HT-29 (cell line): Measurements from ENCODE around the gene SPRED2. TPM values are rescaled to one million over a fixed set of nuclear protein-coding genes. Genes with fewer than 3 reads are reported as not detected.
A peak's percentile ranks its signal among the peaks of the same experiment; 100 is the strongest.

Source experiments
- DNase-seq: peaks from one replicate; pipeline ENCODE4 v3.0.0-alpha.2; 2015; ENCODE audit warnings: low spot score
- total RNA-seq: library from RNA; depleted of rRNA; stranded (reverse); fragments of >200 nt; shearing (Covaris generic); gene quantifications from 2 replicates; pipeline ENCODE4 v1.2.3, GENCODE V29; 2014; rRNA removed

SPRED2 gene
- total RNA-seq, 1 experiment from 2014 or later = 18.1 TPM

DNA sequence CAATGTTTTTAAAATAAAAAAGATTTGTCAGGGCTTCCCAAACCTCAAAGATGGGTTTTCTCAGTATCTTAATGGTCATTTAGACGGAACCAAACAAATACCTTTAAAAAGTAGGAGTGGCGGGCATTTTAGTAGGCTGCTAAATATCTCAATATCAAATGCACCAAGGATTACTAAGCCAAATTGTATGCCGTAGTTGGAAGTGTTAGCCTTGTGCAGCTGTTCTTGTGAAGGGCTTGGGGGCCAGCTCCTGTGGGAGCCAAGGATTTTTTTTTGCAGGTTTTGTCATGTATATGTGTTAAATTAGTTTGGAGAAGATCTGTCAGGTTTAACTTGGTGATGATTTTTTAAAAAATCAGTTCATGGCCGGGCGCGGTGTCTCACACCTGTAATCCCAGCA lies 152.6 kb downstream of the SPRED2 start:
- no peak for DNase-seq

DNA sequence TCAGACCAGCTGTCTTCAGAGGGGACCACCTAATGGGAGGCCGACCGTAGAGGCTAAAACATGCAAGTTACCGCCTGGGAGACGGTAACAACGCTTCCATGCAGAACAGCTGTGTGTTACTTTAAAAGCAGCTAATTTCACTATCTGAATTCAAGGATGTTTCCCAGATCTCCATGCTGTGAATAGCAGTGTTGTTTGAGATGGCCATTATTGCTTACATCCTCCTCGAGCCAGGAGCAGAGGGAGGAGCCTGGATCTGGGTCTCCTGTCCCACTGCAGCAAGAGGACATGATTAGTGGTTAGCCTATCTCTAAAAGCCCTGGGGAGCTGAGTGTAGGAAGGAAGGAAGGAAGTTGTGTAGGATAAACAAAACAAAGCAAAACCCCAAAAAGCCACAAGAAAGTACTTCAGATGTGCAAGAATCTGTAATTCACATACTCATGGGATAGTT lies 153.8 kb downstream of the SPRED2 start:
- no peak for DNase-seq

DNA sequence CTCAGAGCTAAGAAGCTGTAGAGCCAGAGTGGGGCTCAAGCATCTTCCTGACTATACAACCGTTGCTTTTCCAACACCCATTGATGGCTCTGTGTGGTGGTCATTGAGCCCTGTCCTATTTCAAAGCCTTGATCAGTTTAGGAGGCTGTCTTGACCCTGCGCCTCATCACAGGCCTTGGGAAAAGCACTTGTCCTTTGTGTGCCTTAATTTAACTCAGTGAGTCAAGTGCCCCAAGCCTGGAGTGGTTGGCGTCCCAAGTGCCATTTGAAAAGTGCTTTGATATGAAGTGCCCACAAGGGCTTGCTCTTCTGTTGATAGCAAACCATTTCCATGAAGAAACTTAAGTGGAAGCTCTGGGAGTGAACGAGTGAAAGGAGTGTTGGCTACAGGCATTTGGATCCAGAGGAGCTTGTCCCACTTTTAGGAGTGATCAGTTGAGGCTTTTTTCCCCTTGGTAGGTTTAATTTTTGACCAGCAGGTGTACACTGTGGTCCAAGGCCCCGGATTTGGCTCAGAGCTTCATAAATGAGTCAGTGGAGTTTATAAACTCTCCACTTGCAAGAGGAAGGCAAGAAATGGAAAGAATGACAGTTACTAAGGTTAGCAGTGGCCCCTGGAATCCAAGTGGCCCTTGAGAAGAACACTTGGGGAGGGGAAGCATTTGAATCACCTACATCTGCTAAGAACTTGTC lies 154.5 kb downstream of the SPRED2 start:
- DNase-seq = no peak

DNA sequence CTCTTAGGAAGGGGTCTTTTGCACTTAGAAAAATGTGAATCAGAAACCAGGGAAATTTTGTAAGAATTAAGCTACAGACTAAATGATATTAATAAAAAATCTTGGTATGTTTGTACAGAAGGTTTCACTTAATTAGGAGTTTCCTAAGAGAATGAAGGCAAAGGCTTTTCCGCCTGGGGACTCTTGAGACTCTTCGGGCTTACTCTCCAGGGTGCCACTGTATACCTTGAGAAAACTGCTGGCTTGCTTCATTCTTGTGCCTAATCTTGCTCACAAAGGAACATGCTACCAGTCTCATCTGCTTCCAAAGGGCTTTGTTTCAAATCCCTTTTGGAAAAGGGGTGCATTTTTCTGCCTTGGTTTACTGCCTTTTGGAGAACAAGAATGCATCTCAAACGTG lies 155.3 kb downstream of the SPRED2 start:
- DNase-seq = no peak

DNA sequence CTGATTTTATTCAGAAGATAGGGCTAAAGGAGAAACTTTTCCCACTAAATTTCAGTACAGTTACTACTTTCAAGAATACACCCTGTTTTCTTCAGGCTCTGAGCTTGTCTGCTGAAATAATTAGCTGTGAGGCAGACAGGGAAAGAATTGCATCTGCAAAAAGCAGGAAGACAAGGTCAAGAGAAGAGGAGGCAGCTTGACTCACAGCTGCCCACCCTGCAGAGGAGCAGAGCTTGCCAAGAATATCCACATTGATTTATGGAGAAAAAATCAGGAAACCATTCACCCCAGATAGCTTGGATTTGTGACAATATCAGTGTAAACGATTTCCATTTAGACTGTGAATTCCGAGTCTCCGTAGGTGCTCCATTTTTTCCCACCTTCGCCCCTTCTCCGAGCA lies 155.8 kb downstream of the SPRED2 start:
- no peak for DNase-seq

DNA sequence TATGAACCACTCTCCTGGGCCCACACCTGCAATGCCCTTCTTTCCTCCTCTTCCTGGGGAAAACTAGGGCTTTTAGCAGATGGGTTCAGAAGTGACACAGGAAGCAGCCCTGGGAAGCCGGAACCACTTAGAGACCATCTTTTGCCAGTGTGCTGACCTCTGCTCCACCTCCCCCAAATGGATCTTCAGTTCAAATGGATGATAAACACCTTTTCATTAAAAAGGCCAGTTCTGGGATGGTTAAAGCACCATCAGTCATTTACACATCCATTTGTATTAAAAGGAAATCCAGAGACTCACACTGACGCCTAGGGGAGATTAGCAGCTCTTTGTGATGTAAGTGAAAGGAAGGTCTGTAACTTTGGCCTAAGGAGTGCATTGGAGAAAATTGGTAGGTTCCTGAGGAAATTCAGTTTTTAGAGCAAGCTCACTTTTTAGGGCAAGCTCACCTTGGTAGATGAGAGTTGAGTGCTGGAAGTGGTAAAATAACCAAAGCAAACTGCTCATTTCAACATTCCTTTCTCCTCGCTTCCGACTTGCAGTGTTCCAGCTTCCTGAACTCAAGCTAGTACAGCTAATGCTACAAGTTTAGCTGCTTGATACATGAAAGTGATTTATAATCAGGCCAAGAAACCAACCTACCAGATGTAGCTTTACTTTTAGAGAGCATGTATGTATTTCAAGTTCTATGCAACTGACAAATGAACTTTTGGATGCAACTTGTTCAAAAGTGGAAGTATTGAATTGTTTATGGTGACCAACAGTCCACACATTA lies 157.1 kb downstream of the SPRED2 start:
- no peak for DNase-seq

DNA sequence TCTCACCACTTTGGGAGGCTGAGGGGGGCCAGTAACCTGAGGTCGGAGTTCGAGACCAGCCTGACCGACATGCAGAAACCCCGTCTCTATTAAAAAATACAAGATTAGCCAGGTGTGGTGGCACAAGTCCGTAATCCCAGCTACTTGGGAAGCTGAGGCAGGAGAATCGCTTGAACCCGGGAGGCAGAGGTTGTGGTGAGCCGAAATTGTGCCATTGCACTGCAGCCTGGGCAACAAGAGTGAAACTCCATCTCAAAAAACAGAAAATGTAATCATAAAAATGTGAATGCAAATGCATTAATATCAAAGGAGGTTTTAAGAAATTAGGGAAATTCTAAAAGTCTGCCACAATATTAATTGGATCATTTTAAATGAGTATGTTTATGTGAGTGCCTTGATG lies 159.1 kb downstream of the SPRED2 start:
- DNase-seq = no peak

DNA sequence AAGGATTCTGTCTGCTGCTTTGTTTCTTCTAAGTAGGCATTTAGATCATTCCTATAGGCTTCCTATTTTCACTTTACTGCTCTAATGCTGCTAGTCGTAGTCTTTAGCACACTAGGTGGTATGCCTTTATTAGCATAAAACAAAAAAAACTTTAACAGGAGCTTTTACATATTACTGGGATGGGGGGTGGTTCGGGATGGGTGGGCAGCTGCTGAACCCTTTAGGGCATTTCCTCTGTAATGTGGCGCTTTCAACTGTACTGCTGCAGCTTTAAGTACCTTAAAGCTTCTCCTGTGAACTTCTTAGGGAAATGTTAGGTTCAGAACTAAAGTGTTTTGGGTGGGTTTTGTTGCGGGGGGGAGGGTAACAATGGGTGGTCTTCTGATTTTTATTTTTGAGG lies 163.4 kb downstream of the SPRED2 start:
- DNase-seq = no peak

DNA sequence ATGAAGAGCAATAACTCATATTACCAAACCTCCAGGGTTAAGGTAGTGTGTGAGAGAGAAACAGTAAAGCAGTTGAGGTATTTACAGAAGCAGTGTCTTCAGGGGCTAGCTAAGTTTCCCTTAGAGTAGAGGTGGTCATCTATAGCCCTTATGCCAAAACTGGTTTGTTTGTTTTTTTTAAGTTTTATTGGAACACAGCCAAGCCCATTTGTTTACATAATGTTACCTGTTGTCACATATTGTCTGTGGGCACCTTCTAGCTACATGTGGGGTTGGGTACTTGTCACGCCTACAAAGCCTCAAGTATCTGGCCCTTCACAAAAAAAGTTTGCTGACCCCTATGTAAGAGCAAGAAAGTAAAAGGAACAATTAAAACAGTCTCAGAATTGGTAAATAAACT lies 165.4 kb downstream of the SPRED2 start:
- DNase-seq = no peak

DNA sequence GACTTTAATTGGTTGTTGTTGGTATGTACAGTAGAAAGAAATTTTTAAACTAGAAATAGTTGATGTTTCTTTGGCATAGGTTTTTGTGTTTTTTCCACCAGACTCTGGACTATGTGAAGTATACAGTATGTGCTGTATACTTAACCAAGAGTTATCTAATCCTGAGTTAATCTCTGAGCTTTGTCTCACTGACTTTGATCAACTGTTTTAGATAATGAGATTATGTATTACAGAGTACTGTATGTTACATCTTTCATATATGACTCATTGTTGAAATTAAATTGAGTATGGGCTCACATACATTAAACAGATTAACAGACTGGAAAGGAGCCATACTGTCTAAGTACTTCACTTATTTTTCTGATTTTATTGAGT lies 166.7 kb downstream of the SPRED2 start:
- DNase-seq = no peak

DNA sequence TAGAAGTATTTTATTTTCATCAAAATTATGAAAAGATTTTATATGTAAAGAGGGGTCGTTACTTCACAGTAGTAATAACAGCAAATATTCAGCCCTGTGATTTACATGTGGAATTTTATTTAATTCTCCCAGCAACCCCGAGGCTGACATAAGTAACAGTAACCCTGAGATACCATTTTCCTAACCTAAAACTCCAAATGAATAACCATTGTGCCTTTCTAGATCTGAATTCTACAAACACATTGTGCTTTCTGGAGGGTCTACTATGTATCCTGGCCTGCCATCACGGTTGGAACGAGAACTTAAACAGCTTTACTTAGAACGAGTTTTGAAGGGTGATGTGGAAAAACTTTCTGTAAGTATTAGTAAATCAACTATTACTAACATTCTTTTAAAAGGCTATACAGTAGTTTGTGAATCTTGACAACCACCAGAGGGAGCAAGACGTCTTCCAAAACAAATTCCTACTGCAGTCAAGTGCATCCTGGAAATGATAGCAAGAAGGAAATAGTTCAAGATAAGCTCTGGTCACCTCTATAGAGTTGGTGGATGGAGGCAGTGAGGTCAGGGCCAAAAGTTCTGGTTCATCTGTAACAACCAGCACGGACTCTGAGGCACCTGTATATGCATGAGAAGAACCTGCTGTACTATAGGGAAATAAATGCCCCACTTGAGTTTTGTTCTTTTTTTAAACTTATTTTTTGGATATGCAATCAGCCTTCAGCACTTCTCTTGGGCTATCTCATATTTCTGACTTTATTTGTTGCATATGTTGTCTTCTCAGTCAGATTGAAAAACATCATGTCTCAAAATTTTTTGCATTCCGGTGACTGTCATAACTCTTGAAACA lies 167.4 kb downstream of the SPRED2 start:
- DNase-seq = peak; percentile 79

DNA sequence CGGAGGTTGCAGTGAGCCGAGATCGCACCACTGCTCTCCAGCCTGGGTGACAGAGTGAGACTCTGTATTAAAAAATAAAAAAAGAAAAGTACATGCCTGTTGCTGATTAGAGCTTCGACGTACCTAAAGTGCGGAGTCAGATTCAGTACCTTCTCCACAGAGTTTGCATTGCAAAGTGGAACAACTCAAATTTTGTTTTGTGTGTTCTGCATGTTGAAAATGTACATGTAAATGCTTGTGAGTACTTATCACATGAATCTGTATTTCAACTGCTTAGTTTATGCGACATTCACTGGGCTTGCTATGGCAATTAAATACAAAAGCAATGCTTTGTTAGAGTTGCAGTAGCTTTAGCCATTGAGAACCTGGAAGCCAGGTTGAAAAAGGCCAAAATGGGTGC lies 168.4 kb downstream of the SPRED2 start:
- no peak for DNase-seq

DNA sequence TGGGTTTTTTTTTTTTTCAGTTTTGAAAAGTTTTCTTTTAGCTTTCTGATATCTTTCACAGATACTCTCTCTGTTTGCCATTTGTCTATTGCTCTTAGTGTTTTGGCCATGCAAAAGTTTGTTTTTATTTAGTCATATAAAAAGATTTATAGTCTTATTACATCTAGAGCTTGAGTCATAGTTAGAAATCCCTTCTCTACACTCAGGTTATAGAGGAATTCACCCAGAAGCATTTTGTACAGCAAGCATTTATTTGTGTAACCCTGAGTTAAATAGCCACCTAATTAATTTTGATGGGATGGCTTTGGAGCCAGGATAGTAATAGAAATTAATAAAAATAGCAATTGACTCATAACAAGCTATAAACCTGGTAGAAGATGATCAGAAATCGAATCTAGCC lies 169.1 kb downstream of the SPRED2 start:
- no peak for DNase-seq

DNA sequence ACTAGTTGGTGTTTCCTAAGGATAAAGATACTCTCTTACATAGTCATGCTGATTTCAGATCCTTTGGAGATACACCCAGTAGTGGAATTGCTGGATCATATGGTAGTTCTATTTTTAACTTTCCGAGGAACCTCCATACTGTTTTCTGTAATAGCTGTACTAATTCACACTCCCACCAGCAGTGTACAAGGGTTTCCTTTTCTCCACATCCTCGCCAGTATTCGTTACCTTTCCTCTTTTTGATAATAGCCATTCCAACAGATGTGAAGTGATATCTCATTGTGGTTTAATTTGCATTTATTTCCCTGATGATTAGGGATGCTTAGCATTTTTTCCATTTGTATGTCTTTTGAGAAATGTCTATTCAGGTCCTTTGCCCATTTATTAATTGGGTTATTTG lies 170.7 kb downstream of the SPRED2 start:
- DNase-seq = no peak

Other genes with a start within 250 kb of the SPRED2 start
- 32.8 and 33.6 TPM in 2 replicates for gene ACTR2, start 204.8 kb downstream of the SPRED2 start, total RNA-seq